ENCODE data around the gene NPR1. TPM values are rescaled to one million over a fixed set of nuclear protein-coding genes. Genes with fewer than 3 reads are reported as not detected.
A peak's percentile ranks its signal among the peaks of the same experiment; 100 is the strongest.

The NPR1 gene
- total and polyA plus RNA-seq, 7 donors = 4.5 to 11.1 (median 8.5) TPM

GRCh38 chr1:153673511-153673910, 5.0 kb upstream of the NPR1 start:
- intact Hi-C loops (cut with DNase I) = loop anchor here (5.0 to 10.0 kb wide), 3 partner anchors 101 to 311 kb away; partner anchors contain the start of genes DENND4B (in 1 of the 2) and RAB13 (in 1 of the 2)
- H3K27ac ChIP-seq = no peak overlapping the region
- WGBS, 3 donors = 95 to 96% (median 95%) methylated on average over 2 of the region's 2 CpGs
- H3K9me3 ChIP-seq = no peaks in the 10 kb centered on the region
- no peak for ATAC-seq
- no peak for TF ChIP-seq CTCF (IDR thresholded peaks at IDR 0.05)
- H3K4me1 ChIP-seq = peaks cover 13% of the 10 kb centered on the region
- DNase-seq = no peak
- H3K27me3 ChIP-seq (ENCODE audit: insufficient read depth in 3 of 3, low read length in 2 of 3) = no peaks in the 10 kb centered on the region
- H3K36me3 ChIP-seq (ENCODE audit: insufficient read depth in 1 of 2, low read depth in 1 of 2) = peaks cover 0 to 13% of the 10 kb centered on the region in 2 donors
- no peak overlapping the region for H3K4me3 ChIP-seq

- peak; percentile 49 to 70 for DNase-seq
- intact Hi-C loops (cut with DNase I) = loop anchor here (1.0 to 10.0 kb wide), 6 partner anchors 71 to 309 kb away; partner anchors contain the start of genes RAB13 (in 2 of the 2) and DENND4B (in 1 of the 2)
- peaks cover 0 to 7% of the 10 kb centered on the region in 2 donors for H3K36me3 ChIP-seq (ENCODE audit: insufficient read depth in 1 of 2, low read depth in 1 of 2)
- no peak overlapping the region for H3K27ac ChIP-seq
- H3K27me3 ChIP-seq (ENCODE audit: insufficient read depth in 3 of 3, low read length in 2 of 3) = peaks cover 0 to 30% (median 9%) of the 10 kb centered on the region in 3 donors
- ATAC-seq = peak; percentile 63 to 86 (median 70)
- peak overlapping the region; percentile 70 for H3K4me3 ChIP-seq
- 1 to 2% (median 2%) methylated on average over 29 of the region's 29 CpGs for WGBS, 3 donors
- no peaks in the 10 kb centered on the region for H3K9me3 ChIP-seq
- H3K4me1 ChIP-seq = no peaks in the 10 kb centered on the region
- TF ChIP-seq CTCF (IDR thresholded peaks at IDR 0.05) = peak; percentile 86
Measured at GRCh38 chr1:153677718-153678518, 570 bp upstream of the NPR1 start.

GRCh38 chr1:153679337-153680119, 1.0 kb downstream of the NPR1 start:
- WGBS, 3 donors = 3 to 4% (median 3%) methylated on average over 49 to 73 of the region's 73 CpGs
- peak overlapping the region; percentile 46 for H3K27ac ChIP-seq
- no peaks in the 10 kb centered on the region for H3K4me1 ChIP-seq
- TF ChIP-seq CTCF (IDR thresholded peaks at IDR 0.05) = peak; percentile 14
- intact Hi-C loops (cut with DNase I) = loop anchor here (2.0 to 10.0 kb wide), 4 partner anchors 38 to 305 kb away; partner anchors contain the start of genes DENND4B (in 1 of the 2) and RAB13 (in 1 of the 2)
- peaks cover 0 to 7% of the 10 kb centered on the region in 2 donors for H3K36me3 ChIP-seq (ENCODE audit: insufficient read depth in 1 of 2, low read depth in 1 of 2)
- H3K4me3 ChIP-seq = peak overlapping the region; percentile 70
- peak in 1 of 2 donors; percentile 62 for DNase-seq
- no peaks in the 10 kb centered on the region for H3K9me3 ChIP-seq
- peak; percentile 38 to 59 (median 44) for ATAC-seq
- peaks cover 0 to 30% (median 9%) of the 10 kb centered on the region in 3 donors for H3K27me3 ChIP-seq (ENCODE audit: insufficient read depth in 3 of 3, low read length in 2 of 3)

GRCh38 chr1:153680120-153680403, 1.6 kb downstream of the NPR1 start:
- H3K9me3 ChIP-seq = no peaks in the 10 kb centered on the region
- 27 to 35% (median 33%) methylated on average over 10 of the region's 10 CpGs for WGBS, 3 donors
- H3K27ac ChIP-seq = no peak overlapping the region
- peaks cover 0 to 7% of the 10 kb centered on the region in 2 donors for H3K36me3 ChIP-seq (ENCODE audit: insufficient read depth in 1 of 2, low read depth in 1 of 2)
- ATAC-seq = no peak
- H3K27me3 ChIP-seq (ENCODE audit: insufficient read depth in 3 of 3, low read length in 2 of 3) = peaks cover 0 to 30% (median 9%) of the 10 kb centered on the region in 3 donors
- no peaks in the 10 kb centered on the region for H3K4me1 ChIP-seq
- H3K4me3 ChIP-seq = peak overlapping the region; percentile 70
- TF ChIP-seq CTCF (IDR thresholded peaks at IDR 0.05) = no peak
- no peak for DNase-seq
- intact Hi-C loops (cut with DNase I) = loop anchor here in 1 of 2 donors (5.0 kb wide), 1 partner anchor 37 kb away; no protein-coding TSS in a partner anchor
